SK-N-SH (cell line): ENCODE results near the gene LURAP1L. TPM values are rescaled to one million over a fixed set of nuclear protein-coding genes. Genes with fewer than 3 reads are reported as not detected.

ENCODE experiments used
- CTCF ChIA-PET: fragments of 300-600, 350-600 bp; formaldehyde crosslinking; extraction: SDS; loops from one replicate; lab custom pipeline; 2021; lab: Yijun Ruan, JAX
- POLR2A ChIA-PET: fragments of 350-600 bp; sonication (Branson Sonifier 250); formaldehyde crosslinking; extraction: SDS; loops from one replicate; lab custom pipeline; 2020; ENCODE audit warnings: antibody characterized with exemption, inconsistent platforms; lab: Yijun Ruan, JAX
- DNase-seq: peaks from one replicate; pipeline ENCODE4 v3.0.0; 2012
- H2AFZ ChIP-seq: fragments of 200-600 bp; sonication (generic); 2 replicates; pipeline ENCODE4 v1.8.1; 2016; ENCODE audit warnings: antibody characterized with exemption, mild to moderate bottlenecking, low read depth
- H3F3A ChIP-seq: fragments of 200-600 bp; sonication (generic); replicated peaks from 2 replicates; pipeline ENCODE3; 2016; ENCODE audit warnings: antibody characterized with exemption, mild to moderate bottlenecking; ENCODE audit not compliant: insufficient read depth
- H3K27ac ChIP-seq, 2 experiments: fragments of 200-500 bp in 1 of 2; fragments of 200-600 bp in 1 of 2; sonication (Bioruptor generic) in 1 of 2; sonication (generic), shearing (Covaris generic) in 1 of 2; 2 replicates each; pipeline versions ENCODE4 v1.5.1 to v1.6.1; 2014 to 2016; ENCODE audit warnings: low read depth in 2 of 2, inconsistent platforms in 1 of 2, low read length in 1 of 2, mild to moderate bottlenecking in 1 of 2, mixed read lengths in 1 of 2
- H3K27me3 ChIP-seq: fragments of 200-600 bp; sonication (generic), shearing (Covaris generic); 2 replicates; pipeline ENCODE4 v1.6.1; 2016; ENCODE audit warnings: mixed run types; ENCODE audit not compliant: insufficient read depth
- H3K36me3 ChIP-seq, 2 experiments: fragments of 200-500 bp in 1 of 2; fragments of 200-600 bp in 1 of 2; sonication (Bioruptor generic) in 1 of 2; sonication (generic) in 1 of 2; replicated peaks in 1 of 2; 2 replicates each; pipeline versions ENCODE3 to v1.5.1; 2014 to 2016; ENCODE audit warnings: low read length in 1 of 2, mild to moderate bottlenecking in 1 of 2; ENCODE audit not compliant: insufficient read depth in 2 of 2, control insufficient read depth in 1 of 2
- H3K4me1 ChIP-seq, 2 experiments: fragments of 200-500 bp in 1 of 2; fragments of 200-600 bp in 1 of 2; sonication (Bioruptor generic) in 1 of 2; sonication (generic), shearing (Covaris generic) in 1 of 2; 2 replicates each; pipeline versions ENCODE4 v1.5.1 to v1.6.1; 2014 to 2016; ENCODE audit warnings: low read depth in 1 of 2, low read length in 1 of 2, mixed run types in 1 of 2; ENCODE audit not compliant: insufficient read depth in 2 of 2, control insufficient read depth in 1 of 2
- H3K4me2 ChIP-seq: fragments of 200-600 bp; sonication (generic), shearing (Covaris generic); 2 replicates; pipeline ENCODE4 v1.6.1; 2017; ENCODE audit warnings: mixed run types
- H3K4me3 ChIP-seq, 2 experiments: fragments of 200-500 bp in 1 of 2; fragments of 200-600 bp in 1 of 2; sonication (Bioruptor generic) in 1 of 2; sonication (generic), shearing (Covaris generic) in 1 of 2; 2 replicates each; pipeline versions ENCODE4 v1.5.1 to v1.8.1; 2014 to 2016; ENCODE audit warnings: low read depth in 2 of 2, inconsistent platforms in 1 of 2, low read length in 1 of 2, mild to moderate bottlenecking in 1 of 2, mixed read lengths in 1 of 2, moderate library complexity in 1 of 2
- H3K79me2 ChIP-seq: fragments of 200-600 bp; sonication (generic); 2 replicates; pipeline ENCODE4 v1.8.1; 2017; ENCODE audit warnings: mild to moderate bottlenecking; ENCODE audit not compliant: insufficient read depth
- H3K9ac ChIP-seq: fragments of 200-600 bp; sonication (generic); 2 replicates; pipeline ENCODE4 v1.6.1; 2017; ENCODE audit warnings: mixed run types
- H3K9me2 ChIP-seq: fragments of 200-600 bp; sonication (generic); 2 replicates; pipeline ENCODE4 v1.6.1; 2017; ENCODE audit warnings: mixed run types
- H3K9me3 ChIP-seq: fragments of 200-600 bp; sonication (generic); 2 replicates; pipeline ENCODE4 v1.6.1; 2017; ENCODE audit warnings: mixed run types, mild to moderate bottlenecking, moderate library complexity
- H4K20me1 ChIP-seq: fragments of 200-600 bp; sonication (generic); 2 replicates; pipeline ENCODE4 v1.6.1; 2017; ENCODE audit warnings: mild to moderate bottlenecking, mixed run types; ENCODE audit not compliant: insufficient read depth
- ELF1 ChIP-seq: IDR thresholded peaks from 2 replicates; pipeline ENCODE4 v1.4.0; 2012
- EP300 ChIP-seq, 2 experiments: IDR thresholded peaks; 2 replicates each; pipeline versions ENCODE4 v1.4.0 to v1.6.1; 2012; ENCODE audit warnings: borderline replicate concordance in 1 of 2, low read depth in 1 of 2, low read length in 1 of 2
- GATA2 ChIP-seq: sonication (generic); formaldehyde crosslinking; IDR thresholded peaks from 2 replicates; pipeline ENCODE4 v1.5.0; 2020; ENCODE audit warnings: mild to moderate bottlenecking, missing genetic modification reagents
- NFIC ChIP-seq: IDR thresholded peaks from 2 replicates; pipeline ENCODE4 v1.4.0; 2012; ENCODE audit warnings: borderline replicate concordance
- RAD21 ChIP-seq: IDR thresholded peaks from 2 replicates; pipeline ENCODE4 v1.6.1; 2012; ENCODE audit warnings: mild to moderate bottlenecking, low read length
- RFX5 ChIP-seq: IDR thresholded peaks from 2 replicates; pipeline ENCODE4 v1.6.1; 2012; ENCODE audit warnings: mild to moderate bottlenecking, improper control_type of control experiment, low read length
- TAF1 ChIP-seq: IDR thresholded peaks from 2 replicates; pipeline ENCODE4 v1.6.1; 2012; ENCODE audit warnings: low read depth, mild to moderate bottlenecking, low read length, moderate library complexity, borderline replicate concordance
- TCF12 ChIP-seq: IDR thresholded peaks from 2 replicates; pipeline ENCODE4 v1.4.0; 2012
- USF1 ChIP-seq: IDR thresholded peaks from 2 replicates; pipeline ENCODE4 v1.4.0; 2012; ENCODE audit warnings: low read depth, borderline replicate concordance
- USF2 ChIP-seq: fragments of 150-350 bp; IDR thresholded peaks from 2 replicates; pipeline ENCODE4 v1.6.1; 2017; ENCODE audit warnings: antibody characterized with exemption, low read length, low read depth, borderline replicate concordance
- YY1 ChIP-seq: IDR thresholded peaks from 2 replicates; pipeline ENCODE4 v1.4.0; 2012; ENCODE audit warnings: low read depth, mild to moderate bottlenecking
- ZBTB33 ChIP-seq: IDR thresholded peaks from 2 replicates; pipeline ENCODE4 v1.4.0; 2012; ENCODE audit warnings: low read depth, borderline replicate concordance
- WGBS: methylation state at CpG from one replicate; pipeline ENCODE4 v1.1.6; 2017; ENCODE audit warnings: low lambda C conversion rate; 5-methylcytosine and 5-hydroxymethylcytosine counted together
- polyA plus RNA-seq, 3 experiments: library from polyadenylated mRNA; depleted of rRNA; stranded (reverse); fragments of >200 nt; gene quantifications; 2 replicates each; pipeline ENCODE4 v1.2.3, GENCODE V29; 2012

Gene LURAP1L
- polyA plus RNA-seq, 1 of the 3 experiments (the other 2 are of a cell fraction), result 3.4 TPM

- no peak overlapping the region for H3K4me2 ChIP-seq
- POLR2A ChIA-PET, result no interaction called here
- H3K27ac ChIP-seq, result no peak overlapping the region
- CTCF ChIA-PET, result no interaction called here
- no peak overlapping the region for H2AFZ ChIP-seq
- no peaks in the 10 kb centered on the region; the same call in 1 of the 2 replicates for H3K9me3 ChIP-seq
- no peak for DNase-seq
- H3K36me3 ChIP-seq, result no peaks in the 10 kb centered on the region
- no peaks in the 10 kb centered on the region for H3K9me2 ChIP-seq
- TF ChIP-seq NFIC (no peak), ZBTB33 (no peak), TCF12 (no peak), RAD21 (no peak), USF1 (no peak), YY1 (no peak), USF2 (no peak), ELF1 (no peak), EP300 (IDR thresholded peaks at IDR 0.05; ENCODE audit: borderline replicate concordance in 1 of 2, low read depth in 1 of 2, low read length in 1 of 2) (no peak), GATA2 (CRISPR knock-in tag) (no peak)
- no peaks in the 10 kb centered on the region for H3F3A ChIP-seq
- no peak overlapping the region for H3K4me3 ChIP-seq
- no peaks in the 10 kb centered on the region; a peak in 1 of 4 replicates for H3K4me1 ChIP-seq
- no peaks in the 10 kb centered on the region for H4K20me1 ChIP-seq
- no peaks in the 10 kb centered on the region for H3K79me2 ChIP-seq
- WGBS, result 62% methylated on average over 1 of the region's 1 CpG
- H3K27me3 ChIP-seq, result no peaks in the 10 kb centered on the region
- H3K9ac ChIP-seq, result no peak overlapping the region
Observed at GRCh38 chr9:12833701-12834100, 58.9 kb downstream of the LURAP1L start.

GRCh38 chr9:12838546-12838945 is 63.7 kb downstream of the LURAP1L start:
- H4K20me1 ChIP-seq, result no peaks in the 10 kb centered on the region
- H3K9ac ChIP-seq, result no peak overlapping the region
- no peaks in the 10 kb centered on the region for H3K36me3 ChIP-seq
- H2AFZ ChIP-seq, result no peak overlapping the region
- H3K4me1 ChIP-seq, result no peaks in the 10 kb centered on the region
- H3F3A ChIP-seq, result no peaks in the 10 kb centered on the region
- H3K79me2 ChIP-seq, result no peaks in the 10 kb centered on the region
- no peak overlapping the region for H3K4me2 ChIP-seq
- 0 out of 4 replicates have a peak overlapping the region, but pooled peaks of 1 of the 2 experiments have one; percentile 5 for H3K27ac ChIP-seq
- H3K4me3 ChIP-seq, result no peak overlapping the region
- TF ChIP-seq YY1, result no peak
- TF ChIP-seq ZBTB33, result no peak
- no peak for TF ChIP-seq TCF12
- TF ChIP-seq RFX5, result no peak
- TF ChIP-seq TAF1, result no peak
- DNase-seq, result no peak
- ChIA-PET POLR2A (no interaction called here), CTCF (no interaction called here)
- no peaks in the 10 kb centered on the region for H3K9me2 ChIP-seq
- H3K27me3 ChIP-seq, result no peaks in the 10 kb centered on the region
- no peaks in the 10 kb centered on the region for H3K9me3 ChIP-seq
